NCI-H446 (cell line): ENCODE results near the gene GPR61.

ENCODE experiments used
- DNase-seq, 2 experiments: peaks; one replicate each; lab custom pipeline; 2025; lab: John Stamatoyannopoulos, UW

Gene GPR61

DNA sequence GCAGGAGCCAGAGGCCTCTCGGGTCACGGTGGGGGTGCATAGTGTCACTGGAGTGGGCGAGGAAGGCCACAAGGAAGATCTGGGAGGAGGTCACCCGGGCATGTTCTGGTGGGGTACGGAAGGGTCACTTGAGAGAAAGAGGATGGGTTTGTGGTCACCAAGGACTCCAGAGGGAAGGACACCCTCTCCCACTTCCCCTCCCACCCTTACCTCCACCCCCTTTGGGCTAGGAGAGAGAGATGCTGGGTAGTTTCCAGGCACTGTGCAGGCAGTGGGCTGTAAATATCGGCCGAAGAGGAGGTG lies 30.8 kb upstream of the GPR61 start:
- DNase-seq: no peak

DNA sequence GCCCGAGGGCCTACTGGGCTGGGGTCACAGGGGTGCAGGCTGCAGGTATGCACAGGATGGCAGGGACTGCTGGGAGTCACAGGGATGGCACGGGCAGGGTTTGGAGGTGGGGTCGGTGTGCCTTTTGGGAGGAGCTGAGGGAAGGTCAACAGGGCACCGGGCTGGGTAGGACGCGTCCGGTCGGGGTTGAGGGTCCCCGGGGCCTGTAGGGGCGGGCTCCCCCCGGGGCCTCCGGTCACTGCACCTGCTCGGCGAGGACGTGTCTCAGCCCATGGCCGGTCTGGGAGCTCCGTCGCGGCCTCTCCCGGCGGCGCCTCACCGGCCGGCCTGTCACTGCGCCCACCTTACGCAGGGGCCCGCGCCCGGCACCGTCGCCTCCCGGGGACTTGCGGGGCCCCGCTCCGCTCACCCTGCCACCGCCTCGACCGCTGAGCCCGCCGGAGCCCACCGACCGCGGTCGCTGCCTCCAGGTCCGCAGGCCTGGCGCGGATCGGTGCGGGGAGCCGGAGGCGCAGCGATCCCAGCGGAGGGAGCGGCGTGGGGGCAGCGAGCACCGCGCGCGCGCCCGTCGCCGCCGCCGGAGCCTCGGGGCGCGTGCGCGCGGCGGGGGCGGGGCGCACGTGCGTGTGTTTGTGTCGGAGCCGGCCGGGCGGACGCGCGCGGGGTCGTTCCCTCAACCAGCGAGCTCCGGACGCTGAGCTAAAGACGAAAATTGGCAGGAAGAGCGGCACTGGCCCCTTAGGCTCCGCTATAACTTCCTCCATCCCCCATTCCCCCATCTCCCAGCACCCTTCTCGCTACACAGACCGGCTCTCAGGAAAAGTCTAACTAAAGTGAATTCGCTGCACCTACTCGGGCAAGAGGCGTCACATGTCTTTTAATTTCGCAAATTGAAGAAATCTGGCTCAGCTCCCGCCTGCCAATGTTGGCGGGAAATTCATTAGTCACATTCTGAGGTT lies 30.2 kb upstream of the GPR61 start, which contains the start of gene AMIGO1:
AMIGO1 (minus strand) TSS at position 552 of the 959 bp plus-strand sequence. CDS start 815 bp downstream, outside the sequence.
- DNase-seq: peak in 1 of 2 experiments; percentile 65

DNA sequence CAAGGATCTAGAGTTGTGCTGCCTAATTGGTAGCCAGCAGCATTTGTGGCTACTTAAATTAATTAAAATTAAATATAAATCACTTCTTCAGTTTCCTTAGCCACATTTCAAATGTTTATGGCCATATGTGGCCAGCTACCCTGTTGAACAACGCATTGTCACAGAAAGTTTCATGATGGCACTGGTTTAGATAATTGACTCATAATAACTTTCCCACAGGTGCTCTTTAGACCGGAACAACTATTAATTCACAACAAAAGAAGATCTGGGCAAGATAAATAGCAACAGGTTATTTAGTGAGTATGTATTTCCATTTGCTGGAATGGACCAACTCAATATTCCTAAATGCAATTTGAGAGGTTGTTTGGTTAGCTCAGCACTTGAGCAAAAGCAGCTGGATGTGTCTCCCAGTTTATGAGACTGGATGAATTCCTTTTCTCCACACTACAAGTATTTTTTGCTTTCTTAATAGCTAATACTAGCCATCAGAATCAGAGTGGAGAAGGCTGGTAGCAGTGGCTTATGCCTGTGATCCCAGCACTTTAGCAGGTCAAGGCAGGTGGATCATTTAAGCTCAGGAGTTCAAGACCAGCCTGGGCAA lies 26.5 kb upstream of the GPR61 start:
- no peak for DNase-seq

DNA sequence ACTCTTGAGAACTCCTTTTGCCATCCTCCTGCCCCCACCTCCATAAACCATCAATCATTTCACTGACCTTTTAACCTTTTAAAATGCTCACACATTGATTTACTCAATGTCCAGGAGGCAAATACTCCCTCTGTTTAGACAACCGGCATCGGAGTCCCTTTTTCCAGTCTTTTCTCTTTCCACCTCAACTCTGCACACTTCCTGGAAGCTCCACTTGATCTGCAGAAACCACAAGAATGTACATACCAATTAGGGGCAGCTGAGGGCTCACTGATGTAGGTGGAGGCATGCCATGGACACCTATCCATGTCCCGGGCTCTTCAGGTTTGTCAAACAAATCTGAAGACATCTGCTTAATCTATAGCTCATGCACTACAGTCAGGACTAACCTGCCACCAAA lies 24.8 kb upstream of the GPR61 start:
- DNase-seq: no peak

DNA sequence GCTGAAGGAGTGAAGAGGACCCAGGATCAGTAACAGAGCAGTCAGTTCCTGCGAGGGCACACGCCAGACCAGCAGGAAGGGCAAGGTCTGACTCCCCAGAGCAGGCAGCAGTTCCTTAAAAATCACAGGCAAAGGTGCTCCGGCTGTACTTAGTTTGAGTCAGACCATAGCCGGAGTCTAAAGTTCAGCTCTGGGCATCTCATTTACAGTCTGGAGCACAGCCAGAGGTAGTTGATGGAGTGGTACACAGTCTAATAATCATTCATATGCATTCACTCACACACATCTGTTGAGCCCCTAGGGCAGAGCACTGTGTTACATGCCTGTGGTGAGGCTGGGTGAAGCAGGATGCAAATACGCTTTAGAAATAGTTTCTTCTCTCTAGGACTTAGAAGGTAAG lies 22.8 kb upstream of the GPR61 start:
- DNase-seq: no peak

DNA sequence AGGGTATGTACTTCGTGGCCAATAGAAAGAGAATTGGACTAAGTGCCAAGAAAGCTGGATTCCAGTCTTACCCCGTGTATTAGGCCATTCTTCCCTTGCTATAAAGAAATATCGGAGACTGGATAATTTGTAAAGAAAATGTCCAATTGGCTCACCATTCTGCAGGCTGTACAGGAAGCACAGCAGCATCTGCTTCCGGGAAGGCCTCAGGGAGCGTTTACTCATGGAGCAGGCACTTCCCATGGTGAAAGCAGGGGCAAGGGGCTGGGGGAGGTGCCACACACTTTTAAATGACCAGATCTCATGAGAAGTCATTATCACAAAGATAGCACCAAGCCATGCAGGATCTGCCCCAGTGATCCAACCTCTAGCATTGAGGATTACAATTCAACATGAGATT lies 22.3 kb upstream of the GPR61 start:
- DNase-seq: no peak

DNA sequence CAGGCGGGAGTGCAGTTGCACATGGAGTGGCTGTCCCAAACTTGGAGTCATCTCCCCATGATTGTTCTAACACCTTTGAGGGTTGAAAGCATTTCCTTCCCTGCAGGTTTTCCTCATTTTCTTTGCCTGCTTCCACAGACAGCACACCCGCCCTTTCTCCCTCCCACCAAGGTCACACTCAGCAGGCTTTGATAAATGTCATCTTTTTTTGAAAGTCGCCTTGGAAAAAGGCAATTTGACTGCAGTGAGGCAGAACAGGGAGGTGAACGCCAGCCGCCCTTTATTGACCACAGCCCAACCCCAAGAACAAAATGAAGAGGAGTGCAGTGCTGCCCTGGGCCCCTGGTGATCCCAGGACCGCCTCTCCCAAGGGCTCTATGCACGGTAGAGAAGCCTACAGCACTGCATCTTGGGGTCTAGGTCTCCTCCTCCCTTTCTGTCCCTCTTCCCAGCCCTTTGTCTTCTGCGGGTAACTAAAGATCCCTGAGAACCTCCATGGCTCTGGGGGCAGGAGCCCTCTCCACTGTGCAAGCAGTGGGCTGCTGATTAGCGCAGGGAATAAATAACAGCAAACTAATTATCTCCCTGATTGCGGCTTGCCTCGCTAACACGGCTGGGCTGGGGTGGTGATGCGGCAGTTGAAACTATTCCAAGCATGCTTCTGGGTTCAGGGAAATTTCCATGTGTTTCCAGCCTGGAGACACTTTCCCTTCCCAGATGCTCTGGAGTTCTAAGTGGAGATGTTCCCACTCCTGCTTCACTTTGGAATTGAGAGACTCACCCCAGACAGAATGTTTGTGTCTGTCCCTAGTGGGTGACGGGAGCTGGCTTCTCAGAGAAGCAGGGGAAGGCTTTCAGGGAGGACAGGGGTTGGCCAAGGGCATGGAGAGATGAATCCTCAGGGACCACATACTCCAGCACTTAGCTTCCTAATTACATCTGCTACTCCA lies 18.4 kb upstream of the GPR61 start:
- no peak for DNase-seq

DNA sequence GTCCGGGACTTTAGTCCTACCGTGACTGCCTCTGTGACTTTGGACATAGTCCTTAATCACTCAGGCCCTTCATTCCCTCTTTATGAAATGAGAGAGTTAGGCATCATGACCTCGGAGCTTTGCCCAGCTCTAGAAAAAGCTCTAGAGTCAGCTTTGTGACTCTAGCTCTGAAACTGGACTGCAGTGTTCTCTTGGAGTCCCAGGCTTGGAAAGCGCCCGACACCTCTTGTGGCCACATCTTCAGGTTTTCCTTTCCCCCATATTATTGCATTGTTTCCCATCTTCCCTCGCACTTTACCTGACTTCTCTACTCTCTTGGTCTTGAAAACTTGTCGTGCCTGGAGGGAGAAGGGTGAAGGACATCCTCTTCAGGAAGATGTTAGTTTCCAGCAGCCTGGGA lies 17.6 kb upstream of the GPR61 start:
- DNase-seq: no peak

DNA sequence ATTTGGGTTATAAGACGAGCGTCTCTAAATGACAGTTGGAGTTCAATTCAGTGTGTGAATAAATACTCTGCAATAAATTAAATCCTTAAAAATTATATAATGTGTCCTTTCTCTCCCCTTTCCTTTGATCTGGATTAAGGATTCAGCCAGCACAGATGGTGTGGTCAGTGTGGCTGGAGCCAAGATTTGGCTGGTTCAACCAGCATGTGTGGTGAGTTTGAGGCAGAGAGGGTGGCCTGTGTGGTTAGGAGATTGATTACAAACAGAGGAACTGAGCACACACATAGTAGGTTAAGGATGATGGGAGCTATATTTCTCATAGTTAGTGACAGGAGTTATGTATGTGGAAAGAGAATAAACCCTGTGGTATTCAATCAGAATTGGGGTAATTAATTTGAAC lies 16.0 kb upstream of the GPR61 start:
- no peak for DNase-seq

DNA sequence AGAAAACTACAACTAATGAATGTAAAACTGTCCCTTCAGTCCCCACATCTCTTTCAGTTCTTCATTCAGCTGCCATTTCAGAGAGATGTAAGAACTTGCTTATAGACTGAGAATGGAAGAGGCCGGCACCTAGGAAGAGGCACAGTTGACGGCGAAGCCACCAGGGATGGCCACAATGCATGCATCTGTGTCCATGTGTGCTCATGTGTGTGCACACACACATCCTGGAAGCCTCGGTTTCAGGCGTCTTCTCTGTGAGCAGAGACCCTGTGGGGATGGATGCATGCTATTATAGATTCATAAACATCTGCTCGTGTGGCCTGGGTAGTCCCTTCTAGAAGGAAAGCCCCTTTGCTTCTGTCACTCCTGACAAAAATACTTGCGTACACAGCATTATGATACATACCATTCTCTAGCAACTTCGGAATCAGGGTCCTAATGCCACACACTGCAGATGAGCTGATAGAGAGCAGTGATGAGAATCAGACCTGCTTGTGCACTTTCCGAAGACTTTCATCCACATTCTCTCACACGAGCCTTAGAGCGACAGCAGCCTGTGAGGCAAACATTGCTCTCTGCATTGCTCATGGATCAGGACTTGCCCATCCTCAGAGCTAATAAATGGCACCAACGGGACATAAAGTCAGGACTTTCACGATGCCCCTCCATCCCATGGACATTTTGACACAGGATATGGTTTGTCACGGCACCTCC lies 12.4 kb upstream of the GPR61 start:
- no peak for DNase-seq

DNA sequence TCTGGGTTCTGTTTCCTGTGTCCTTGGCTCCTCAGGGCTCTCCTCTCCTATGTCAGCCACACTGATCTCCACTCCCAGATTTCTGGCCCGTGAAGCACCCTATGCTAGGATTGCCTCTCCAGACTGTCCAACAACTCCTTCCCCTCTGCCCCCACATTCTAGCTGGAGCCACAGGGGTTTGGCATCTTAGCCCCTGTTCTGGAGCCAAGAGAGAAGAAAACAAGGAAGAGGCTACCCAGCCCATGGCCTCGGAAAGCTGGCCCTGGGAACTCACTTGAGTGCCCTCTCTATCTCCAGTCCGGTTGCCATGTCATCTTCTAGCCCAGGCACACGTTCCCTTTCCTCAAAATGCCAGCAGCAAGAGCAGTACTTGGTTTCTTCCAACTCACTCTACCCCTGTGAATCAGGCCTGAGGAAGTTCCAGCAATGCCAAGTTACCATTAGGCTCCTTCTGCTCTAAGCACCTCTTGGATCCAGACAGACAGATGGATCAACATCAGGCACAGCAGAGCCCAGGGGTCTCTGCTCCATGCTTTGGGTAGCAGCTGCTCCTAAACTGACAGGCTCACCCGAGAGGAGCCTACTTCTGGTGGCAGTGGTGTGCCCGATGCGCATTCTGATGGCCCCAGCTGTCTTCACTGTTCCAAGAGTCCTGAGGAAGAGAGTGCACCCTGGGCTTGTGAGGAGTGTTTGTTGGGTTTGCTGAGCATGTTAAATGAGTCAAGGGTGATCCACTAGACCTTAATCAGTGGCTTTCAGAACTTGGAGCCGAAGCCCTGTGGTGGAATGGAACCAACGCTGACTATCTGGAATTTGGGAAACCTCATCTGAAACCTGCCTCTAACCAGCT lies 11.6 kb upstream of the GPR61 start:
- DNase-seq: peak in 1 of 2 experiments; percentile 70

DNA sequence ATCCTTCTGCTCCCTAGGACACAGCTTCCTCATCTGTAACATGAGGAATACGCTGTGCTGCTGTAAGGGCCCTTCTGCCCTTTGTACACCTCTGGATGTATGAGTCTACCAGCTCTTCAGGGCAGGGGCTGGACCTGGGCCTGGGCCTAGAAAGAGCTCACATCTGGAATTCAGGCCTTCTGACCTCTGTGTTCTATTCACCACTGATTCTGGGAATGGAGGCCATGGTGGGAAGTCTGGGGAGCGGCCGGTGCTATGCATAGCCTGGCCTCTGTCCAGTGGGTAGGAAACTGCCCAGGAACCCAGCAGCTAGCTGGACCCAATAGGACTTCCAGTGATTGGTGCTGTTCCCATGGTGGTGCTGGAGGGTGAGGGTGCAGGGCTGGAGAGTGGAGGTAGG lies 11.0 kb upstream of the GPR61 start:
- DNase-seq: no peak

DNA sequence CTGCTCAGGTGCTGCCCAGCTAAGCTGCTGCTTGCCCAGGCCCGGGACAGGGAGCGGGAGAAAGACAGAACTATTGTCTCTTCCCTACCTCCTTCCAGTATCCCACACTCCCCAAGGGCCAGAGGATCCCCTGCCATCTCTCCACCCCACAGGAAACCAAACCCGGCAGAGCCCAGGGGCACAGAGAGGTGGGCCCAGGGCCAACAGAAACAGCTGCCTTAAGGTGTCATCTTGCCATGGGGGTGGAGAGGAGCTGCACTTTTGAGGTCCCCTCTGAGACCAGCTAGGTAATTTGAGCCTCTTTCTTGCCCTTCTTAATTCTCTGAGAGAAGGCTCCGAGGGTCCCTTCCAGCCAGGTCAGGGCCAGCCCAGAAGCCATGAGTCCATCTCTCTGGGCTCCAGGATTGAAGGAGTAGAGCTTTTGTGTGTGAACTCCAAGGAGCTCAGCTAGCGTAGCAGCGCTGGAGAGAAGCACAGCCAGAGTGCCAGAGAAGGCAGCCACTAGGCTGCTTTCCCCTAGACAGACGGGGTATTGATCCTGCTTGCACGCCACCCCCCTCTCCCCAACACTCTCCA lies 9.7 kb upstream of the GPR61 start:
- peak in 1 of 2 experiments; percentile 62 for DNase-seq

DNA sequence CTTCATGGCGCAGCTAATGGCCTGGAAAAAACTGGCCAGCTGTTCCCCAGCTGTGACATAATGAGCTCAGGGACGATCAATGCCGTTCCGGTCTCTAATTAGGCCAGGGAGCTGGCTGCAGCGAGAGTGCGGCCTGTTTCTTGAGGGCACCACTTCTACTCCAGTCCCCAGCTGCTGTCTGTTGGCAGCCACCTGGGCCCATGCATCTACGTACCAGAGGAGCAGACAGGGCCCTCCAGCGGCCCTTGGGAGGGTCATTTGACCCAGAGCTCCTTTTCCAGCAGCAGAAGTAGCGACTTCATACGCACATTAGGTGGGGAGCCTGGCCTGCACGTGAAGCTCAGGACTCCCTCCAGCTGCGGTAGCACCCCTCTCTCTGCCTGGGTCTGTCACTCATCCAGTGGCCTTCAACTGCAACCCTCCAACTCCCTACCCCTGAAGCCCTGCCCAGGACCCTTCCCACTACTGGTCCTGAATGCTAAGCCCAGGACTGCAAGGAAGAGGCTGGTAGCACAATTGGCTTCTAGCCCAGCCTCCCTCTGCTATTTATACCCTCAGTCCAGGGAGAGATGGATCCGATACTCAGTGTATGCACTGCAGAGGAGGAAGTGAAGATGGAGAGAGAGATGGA lies 9.1 kb upstream of the GPR61 start:
- DNase-seq: peak; percentile 69 to 84

DNA sequence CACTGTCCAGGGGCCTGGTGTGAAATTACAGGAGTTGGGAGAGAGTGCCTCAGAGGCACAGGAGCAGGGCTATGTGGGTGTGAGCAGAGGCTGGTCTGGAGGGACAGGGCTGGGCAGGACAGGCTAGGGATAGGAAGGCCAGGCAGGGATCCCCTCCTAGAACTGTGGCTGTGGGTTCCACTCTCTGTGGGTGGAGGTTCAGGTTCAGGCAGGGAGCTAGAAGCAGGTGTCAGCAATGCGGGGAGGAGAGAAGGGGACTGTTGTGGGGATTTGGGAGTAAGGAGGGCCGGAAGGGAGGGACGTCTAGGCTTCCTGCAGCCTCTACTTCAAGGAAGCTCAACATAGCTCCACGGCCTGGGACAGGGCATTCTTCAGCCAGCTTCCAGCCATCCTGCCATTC lies 8.3 kb upstream of the GPR61 start:
- DNase-seq: no peak

DNA sequence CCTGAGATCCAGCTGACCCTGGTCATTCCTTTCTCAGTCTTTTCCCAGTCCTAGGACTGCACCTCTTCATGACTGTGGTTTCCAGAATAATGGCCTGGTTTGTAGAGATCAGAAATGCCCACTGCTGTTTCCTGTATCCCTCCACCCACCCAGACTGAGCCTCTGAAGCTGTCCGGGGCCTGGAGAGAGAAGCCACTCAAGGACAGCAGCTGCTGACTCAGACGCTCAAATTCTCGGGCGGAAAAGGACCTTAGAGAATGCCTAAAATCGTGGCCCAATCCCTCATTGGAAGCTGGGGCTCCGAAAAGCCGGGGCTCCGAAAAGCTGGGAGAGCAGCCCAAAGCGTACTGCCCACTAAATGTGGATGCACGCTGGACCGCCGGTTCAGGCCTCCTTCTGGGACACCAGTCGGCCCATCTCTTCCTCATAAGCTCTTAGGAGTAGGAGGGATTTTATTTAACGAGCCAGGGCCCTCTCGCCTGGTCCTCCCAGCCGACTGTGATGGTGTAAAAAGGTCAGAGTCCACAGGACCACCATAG lies 7.8 kb upstream of the GPR61 start:
- DNase-seq: no peak

DNA sequence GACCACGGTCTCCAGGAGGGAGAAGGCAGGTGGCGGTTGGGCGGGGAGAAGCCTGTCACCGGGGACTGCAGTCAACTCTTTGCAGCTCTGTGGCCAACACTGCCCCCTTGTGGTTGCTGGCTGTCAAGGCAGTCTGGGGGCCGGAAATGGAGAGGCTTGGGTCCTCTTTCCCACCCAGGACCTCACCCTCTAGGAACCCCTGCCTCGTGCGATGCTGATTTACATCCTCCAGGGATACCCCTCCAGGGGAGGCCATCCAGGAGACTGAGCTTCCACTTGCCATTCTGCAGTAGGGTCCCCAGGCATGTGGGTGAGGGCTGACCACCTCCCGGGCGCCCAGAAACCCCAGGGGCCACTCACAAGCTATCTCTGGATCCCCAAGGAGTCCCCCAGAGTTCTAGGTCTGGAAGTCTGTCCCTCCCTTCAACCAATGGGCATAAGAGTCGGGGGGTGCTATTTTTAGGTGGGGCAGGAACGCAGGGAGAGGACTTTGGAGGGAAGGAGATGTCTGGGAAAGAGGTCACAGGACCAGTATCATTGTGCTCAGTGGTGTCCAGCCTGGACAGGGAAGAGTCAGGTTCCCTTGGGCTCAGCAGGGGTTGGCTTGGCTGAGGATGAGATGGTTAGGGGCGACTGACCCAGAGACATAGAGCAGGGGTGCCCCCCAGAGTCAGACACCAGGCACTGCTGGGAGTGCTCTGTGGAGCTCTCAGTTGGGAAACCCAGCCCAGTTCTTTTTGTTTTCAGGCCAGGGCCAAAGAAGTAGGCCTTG lies 7.1 kb upstream of the GPR61 start:
- peak; percentile 78 to 85 for DNase-seq

DNA sequence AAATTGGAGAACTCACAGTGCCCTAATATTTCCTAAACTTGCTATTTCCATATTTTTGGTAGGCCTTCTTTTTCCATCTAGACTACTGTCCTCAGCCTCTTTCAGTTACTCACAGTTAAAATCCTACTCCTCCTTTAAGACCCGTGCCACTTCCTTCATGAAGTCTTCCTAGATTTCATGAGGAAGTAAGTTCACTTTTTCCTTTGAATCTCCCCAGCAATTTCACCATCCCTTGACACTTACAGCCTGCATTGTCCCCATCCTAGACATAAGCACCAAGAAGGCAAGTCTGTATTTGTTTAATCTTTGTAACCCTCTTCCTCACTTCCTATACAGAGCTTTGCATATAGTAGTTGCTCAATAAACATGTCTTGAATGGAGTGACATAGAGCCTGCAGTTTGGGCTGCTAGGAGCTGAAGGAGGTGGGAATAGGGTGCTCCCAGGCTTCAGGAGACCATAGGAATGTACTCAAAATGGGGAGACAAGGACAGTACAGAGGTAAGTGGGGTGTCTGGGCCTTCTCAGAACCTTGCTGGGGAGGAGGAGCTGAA lies 5.3 kb upstream of the GPR61 start:
- DNase-seq: no peak

DNA sequence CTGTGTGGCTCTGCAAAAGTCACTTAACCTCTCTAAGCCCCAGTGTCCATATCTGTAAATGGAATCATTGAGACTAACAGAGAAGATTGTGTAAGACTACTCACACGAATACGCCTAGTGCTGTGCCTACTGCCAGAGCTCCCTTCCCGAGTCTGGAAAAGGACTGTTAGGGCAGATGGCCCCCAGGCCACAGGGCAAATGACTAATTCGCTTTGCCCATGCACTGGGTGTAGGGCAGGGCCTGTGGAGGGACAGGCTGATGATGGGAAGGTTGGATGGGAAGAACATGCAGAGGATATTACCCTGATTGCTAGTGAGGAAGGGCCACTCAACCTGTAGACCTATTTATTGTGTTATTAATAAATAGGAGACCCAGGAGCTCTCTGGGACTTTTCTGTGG lies 4.2 kb upstream of the GPR61 start:
- no peak for DNase-seq
